ENCODE results near the gene CFAP61.

DNA sequence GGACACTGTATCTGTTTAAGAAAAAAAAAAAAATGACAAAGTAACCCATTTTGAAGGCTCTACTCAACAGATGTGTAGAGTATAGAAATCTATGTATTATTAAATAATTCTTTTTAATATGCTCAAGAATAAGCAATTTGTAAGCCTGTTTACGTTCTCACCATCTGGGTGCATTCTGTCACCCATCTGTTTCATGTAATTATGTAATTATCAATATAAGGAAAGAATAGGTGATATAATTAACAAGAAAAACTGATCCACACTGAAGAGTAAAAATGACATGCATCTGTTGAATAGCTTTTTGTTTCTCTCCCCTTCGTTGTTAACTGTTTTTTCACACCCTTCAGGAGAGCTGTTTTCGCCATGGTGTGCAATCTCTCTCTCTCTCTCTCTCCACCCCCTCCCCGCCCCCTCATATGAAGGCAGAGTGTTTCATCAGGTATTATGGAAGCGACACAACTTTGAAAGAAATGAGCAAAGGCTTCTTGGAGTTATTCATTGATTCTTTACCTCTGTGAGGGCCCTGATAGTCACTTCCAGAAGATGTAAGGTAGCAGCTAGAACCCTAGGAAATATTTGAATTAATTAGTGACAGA is 161.3 kb downstream of the CFAP61 start:
- TF ChIP-seq, protein P1, sequence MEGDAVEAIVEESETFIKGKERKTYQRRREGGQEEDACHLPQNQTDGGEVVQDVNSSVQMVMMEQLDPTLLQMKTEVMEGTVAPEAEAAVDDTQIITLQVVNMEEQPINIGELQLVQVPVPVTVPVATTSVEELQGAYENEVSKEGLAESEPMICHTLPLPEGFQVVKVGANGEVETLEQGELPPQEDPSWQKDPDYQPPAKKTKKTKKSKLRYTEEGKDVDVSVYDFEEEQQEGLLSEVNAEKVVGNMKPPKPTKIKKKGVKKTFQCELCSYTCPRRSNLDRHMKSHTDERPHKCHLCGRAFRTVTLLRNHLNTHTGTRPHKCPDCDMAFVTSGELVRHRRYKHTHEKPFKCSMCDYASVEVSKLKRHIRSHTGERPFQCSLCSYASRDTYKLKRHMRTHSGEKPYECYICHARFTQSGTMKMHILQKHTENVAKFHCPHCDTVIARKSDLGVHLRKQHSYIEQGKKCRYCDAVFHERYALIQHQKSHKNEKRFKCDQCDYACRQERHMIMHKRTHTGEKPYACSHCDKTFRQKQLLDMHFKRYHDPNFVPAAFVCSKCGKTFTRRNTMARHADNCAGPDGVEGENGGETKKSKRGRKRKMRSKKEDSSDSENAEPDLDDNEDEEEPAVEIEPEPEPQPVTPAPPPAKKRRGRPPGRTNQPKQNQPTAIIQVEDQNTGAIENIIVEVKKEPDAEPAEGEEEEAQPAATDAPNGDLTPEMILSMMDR (IDR thresholded peaks at IDR 0.05): no peak
- no peak for TF ChIP-seq POLR2A (IDR thresholded peaks at IDR 0.05)
